Cortex of kidney (tissue), 1 donor: Measurements from ENCODE around the gene CSPG4.
"Not testable (repeated sequence)": the region's sequence is repeated elsewhere in the genome, so short reads cannot be mapped to it uniquely, and the experiment has no call there.

Source experiments
- DNase-seq: peaks from one replicate; lab custom pipeline; 2025; lab: John Stamatoyannopoulos, UW

Gene CSPG4

DNA sequence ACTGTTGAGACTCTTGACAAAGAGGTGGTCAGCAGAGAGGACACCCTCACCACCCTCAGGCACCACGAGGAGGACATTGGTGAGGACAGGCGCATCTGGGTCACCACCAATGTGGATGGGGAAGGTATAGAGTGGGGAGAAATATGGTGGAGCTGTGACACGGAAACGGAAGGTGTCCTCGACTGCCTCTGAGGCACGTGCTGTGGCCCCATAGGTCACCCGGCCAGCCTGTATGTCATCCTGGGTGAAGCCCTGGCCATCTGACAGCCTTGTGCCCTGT lies 24.4 kb downstream of the CSPG4 start:
- no peak for DNase-seq

DNA sequence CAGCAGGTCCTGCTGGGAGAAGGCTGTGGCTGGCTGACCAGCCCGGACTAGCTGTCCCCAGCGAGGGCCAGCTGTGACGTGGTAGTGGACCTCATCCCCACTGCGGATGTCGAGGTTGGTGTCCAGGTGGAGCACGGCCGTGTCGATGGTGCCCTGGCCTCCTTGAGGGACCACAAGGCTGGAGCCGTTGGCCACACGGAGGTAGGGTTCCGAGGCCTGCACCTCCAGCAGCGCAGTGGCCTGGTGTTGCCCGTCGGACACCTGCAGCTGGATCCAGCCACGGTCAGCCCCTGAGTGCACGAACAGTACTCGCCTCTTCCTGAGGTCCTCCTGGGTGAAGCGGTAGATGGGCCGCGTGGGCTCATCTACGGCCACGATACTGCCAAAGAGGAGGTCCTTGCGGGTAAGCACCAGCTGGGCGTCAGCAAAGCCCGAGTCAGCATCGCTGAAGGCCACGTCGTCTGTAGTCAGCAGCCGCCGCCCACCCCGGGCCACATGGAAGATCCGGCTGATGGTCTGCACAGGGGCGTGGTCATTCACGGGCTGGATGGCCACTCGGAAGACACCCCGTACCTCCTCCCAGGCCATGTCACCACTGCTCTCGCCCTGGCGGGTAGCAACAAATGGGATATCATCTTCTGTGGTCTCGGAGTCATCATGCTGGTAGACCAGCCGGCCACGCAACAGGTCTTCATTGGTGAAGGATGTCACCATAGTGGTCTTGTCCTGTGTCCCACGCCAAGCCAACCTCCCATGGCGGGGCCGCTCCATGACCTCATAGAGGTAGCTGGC lies 25.0 kb downstream of the CSPG4 start:
- DNase-seq = no peak

DNA sequence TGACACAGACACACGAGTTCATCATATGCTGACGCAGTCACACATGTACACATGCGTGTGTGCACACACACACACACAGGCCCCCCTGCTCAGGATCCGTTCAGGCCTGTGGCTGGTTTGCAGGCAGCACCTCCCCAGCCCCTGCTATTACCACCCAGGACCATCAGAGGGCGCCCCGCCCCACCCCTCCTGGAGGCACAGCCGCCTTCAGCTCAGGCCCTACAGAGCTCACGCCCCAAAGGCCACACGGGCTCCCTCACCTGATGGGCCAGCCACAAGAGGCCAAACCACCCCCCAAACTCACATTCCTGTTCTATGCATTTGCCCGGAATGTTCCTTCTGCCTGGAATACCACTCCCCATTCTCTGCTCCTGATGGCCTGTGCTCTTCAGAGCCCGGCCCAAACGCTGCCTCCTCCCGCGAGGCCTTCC lies 26.4 kb downstream of the CSPG4 start:
- DNase-seq = not testable (repeated sequence)

DNA sequence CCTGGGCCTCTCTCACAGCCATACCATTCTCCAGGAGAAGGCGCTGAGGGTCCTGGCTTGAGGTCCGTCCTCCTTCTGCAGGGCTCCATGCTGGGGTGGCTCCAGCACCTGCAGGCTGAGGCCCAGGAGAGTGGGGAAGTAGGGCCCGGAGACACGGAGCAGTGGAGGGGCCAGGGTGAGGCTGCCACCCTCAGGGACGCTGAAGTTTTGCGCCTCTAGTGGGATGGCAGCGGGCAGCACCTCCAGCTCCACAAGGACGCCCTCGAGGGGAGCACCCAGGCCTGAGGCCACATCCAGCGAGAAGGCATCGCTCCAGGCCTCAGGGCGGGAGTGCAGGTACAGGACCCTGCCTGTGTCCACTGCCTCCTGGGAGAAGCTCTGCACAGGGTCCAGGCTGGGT lies 27.5 kb downstream of the CSPG4 start:
- DNase-seq = no peak

DNA sequence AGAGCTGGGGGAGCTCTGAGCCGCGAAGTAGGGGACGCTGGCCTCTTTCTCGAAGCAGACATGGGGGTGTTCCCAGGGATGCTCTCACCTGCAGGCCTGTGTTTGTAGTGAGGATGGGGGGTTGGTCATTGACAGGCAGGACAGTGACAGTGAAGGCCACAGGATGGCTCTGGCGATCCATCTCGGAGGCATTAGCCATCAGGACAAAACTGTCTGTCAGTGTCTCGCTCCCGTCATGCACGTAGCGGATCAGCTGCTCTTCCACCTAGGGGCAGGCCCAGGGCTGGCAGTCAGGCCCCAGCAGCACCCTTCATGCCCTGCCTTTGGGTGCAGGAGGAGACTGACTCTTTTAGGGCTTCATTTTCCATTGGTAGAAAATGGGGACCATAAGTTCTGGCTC lies 28.0 kb downstream of the CSPG4 start:
- no peak for DNase-seq

DNA sequence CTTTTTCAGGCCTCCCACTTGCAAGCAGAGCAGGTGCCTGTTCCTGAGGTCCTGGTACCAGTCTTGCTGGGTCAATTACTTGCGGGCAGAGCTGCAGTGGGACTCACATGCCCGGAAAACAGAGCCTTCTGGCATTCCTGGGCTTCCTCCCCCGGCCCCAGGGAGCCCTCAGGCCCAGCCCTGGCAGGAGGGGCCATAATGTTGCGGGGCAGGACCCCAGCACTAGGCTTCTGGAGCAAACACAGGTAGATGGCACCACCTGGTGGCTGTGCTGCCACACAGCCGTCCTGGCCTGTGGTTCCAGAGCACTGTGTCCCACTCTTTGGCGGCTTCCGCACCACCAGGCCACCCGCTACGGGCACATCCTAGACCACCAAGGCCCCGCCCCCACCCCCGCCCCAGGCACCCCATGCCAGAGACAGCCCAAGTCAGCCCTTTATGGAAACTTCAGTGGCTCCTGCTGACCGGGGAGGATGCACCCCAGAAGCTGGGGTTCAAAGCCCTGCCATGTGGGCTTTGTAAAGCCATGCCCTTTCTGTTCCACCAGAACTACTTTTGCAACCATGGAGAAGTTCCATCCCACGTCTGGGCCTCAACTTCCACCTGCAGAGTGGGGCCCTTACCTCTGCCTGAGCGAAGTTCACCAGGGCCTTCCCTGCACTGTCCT lies 28.9 kb downstream of the CSPG4 start:
- DNase-seq = not testable (repeated sequence)

DNA sequence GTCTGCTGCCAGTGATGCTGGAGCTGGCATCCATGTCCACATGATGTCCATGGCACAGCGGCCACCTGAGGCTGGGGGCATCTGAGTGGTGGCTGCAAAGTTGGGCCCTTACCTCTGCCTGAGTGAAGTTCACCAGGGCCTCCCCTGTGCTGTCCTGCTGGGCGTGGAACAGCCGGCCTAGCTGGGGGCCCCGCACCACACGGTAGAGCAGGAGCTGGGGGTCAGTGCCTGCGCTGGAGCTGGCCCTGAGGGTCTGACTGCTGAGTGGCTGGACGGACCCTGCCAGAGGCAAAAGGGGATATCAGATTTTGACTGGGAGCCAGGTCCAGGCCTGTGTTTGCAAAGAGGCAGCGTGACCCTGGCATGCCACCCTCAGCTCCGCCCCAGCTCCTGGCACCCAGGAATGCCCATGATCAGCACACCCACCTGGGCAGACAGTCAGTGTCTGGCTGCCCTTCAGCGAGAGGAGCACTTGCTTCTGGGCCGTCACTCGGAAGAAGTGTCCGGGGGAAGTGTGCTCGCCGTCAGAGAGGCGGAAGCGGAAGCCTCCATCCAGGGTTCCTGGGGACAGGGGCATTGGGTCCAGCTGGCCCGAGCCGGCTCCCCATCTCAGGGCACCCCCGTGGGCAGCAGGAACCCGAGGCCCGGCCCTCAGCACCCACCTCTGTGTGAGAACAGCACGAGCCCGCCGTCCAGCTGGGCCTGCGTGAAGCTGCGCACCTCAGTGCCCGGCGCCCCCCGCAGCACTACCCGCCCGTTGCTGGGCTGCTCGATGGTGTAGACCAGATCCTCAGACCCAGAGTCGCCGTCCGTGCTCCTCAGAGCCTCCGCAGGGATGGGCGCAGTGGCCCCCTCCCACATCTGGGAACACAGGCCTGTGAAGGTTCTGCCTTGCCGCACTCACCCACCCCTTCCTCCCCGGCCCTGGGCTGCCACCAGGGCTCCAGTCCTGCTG lies 30.2 kb downstream of the CSPG4 start:
- DNase-seq = no peak

DNA sequence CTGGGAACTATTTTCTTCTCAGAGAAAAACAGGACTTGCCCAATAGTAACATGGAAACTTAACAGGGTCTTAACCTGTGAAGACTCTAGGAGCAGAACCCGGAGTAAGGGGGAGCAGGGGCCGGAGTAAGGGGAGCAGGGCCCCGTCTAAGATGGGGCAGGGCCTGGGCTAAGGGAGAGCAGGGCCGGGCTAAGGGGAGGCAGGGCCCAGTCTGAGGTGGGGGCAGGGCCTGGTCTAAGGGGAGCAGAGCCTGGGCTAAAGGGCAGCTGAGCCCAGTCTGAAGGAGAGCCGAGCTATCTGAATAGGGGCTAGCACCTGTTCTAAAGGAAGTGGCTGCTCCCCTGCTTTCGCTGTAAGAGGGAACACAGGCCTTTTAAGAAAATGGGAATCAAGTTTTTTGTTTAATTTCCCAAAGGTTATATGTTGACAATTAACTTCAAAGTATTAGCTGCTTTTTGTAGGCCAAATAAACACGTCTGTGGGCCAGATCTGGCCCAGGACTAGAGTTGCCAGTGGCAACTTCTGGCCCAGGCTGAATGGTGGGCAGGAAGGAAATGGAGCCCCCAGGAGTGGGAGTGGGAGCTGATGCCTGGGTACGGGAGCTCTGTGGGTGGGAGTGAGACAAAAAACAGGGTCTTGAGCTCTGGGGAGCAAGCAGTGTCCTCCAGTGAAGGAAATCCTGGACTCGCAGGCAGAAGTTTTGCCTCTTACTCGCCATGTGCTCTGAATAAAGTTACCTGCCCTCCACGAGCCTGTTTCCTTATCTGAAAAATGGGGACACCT lies 32.5 kb downstream of the CSPG4 start:
- no peak for DNase-seq

DNA sequence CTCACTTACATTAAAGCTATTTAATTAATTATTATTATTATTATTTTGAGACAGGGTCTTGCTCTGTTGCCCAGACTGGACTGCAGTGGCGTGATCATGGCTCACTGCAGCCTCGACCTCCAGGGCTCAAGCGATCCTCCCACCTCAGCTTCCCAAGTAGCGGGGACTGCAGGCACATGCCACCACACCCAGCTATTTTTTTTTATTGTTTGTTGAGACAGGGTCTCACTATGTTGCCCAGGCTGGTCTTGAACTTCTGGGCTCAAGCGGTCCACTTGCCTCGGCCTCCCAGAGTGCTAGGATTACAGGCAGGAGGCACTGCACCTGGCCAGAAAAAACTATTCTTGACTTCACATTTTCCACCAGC lies 34.3 kb downstream of the CSPG4 start:
- DNase-seq = not testable (repeated sequence)

DNA sequence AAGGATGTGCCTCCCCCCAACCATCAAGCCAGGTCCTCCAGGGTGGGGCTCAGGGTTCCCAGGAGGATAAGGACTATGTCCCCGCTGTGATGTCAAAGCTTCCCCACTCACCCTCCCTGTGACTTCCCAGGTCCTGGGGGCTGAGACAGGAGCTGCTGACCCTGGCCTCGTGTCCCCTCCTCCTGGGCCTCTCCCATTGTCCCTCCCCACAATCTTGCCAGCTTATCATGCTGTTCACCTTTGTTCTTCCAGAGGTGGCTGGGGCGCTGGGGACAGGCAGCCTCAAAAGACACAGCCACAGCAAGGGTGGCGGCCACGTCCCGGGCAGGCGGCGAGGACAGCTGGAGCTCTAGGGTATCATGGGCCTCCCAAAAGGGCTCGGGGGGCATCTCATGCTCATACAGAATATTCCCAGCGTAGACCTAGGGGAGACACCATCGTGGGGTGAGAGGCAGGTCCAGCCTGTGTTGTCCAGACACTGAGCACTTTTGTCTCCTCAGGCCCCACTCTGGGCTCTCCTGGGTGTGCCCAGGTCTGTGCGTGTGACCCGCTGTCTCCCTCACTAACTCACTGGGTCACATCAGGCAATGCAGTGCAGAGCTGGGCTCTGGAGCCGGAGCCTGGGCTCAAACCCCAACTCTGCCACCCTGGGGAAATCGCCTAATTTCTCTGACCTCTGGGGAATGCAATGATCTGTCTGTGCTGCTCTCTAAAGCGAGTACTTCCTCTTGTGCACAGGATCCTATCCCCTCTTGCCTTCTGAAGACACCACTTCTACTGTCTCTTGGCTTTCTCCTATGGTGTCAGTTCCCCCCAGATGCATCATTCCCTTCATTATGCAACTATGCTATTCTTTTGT lies 35.0 kb downstream of the CSPG4 start:
- no peak for DNase-seq

DNA sequence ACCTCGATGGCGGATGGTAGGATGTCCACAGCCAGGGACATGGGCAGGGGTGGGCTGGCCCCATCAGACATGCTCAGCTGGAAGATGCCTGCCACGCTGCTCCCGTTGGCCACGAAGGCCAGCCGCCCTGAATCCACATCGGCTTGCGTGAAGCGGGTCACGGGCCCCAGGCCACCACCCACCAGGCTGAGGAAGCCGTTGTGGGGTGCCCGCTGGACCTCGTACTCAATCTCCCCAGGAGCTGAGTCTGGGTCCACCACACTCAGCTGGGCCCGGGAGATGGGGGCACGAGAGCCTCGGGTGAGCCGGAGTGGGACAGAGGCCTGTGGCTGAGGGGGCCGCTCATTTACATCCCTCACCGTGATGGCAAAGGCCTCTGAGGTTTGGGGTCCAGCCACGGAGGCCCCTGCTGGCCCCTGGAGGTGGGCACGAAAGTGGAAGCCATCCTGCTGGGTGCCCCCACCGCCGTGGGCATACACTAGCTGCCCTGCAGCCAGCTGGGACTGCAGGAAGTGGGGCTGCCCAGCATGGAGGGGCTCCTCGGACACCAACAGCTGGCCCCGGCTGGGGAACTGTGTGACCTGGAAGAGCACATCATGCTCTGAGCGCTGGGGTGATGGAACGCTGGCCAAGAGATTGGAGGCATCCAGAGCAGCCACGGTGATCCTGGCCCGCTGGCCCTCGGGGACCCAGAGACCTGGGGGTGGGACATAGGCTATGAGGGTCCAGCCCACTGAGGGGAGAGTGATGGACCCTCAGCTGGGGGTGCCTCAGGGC lies 35.8 kb downstream of the CSPG4 start:
- no peak for DNase-seq

DNA sequence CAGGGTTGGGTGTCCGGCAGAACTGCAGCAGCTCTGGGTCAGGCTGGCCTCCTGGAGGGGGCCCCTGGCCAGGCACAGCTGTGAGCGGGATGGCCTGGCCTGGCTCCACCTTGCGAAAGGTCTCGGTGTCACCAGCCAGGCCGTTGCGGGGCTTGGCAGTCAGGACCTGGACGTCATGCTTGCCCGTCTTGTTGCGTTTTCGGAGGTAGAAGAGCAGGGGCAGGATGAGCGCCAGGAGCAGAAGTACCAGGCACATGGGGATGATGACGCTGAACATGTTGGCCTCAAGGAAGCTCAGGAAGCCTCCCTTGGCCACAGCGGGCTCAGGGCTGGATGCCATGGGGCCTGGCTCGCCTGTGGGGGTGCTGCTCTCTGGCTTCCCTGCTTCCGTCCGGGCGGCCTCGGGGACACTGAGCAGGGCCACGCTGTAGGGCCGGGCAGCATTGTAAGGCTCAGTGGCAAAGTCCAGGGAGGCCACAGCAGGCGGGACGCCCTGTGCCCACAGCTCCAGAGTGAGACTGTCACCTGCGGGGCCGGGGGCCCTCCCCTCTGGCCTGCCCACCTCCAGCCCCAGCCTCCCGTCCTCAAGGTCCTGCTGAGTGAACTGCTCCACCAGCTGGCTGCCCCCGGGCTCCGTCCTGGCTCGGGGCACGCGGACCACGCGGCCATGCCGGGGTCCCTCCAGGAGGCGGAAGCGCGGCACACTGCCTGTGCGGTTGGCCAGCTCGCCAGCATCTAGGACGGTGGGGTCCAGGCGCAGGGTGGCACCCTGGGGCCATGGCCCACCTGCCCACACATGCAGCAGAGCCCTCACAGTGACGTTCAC lies 36.9 kb downstream of the CSPG4 start:
- no peak for DNase-seq

DNA sequence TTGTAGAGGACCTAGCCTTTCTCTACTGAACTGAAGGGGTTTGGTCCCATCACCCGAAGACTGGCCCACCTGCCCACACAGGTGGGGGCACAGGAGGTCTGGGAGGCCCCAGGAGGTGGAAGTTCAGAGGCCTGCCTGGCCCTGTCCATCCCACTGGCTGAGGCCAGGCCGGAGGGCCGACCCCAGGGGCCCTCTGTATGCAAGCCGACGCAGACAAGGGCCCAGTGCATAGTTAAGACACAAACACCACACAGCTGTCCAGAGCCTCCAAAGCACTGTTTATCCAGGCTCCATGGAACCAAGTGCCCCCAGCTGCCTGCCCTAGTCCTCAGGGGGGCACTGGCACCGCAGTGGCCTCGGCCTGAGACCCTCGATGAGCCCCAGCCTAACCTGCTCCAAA lies 38.3 kb downstream of the CSPG4 start:
- DNase-seq = no peak

DNA sequence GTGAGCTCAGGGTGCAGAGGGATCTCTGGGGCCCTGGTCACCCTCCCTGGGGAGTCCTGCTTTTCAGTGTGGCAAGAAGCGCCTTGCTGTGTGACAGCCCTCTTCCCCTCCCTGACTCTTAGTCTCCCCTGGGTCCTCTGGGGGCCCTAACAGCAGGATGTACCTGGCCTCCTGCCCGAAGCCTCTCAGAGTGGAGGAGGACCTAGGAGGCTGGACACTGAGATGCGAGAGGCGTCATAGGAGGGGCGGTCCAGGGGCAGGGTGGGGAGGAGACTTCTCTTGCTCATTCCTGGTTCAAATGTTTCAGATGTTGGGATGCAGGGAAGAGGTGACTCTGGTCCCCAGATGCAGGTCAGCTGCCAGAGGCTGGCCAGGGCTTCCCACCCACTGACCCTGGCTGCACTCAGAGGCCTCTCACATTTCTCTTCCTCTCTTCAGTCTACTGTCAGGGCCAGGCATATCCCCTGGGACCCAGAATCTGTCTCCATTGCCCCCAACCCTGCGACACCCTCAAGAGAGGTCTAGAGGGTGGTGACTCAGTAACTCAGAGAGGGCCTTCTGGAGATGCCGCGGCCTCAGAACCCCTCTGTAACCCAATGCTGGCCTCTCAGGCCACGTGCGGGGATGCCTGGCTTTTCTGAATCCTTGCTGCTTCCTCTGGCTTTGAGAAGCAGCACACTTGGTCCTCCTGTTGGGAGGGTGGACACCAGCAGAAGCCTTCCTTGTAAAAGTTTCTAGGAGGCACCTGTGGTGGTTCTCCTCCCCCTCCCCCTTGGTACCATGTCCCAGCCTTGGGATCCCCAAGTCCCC lies 39.0 kb downstream of the CSPG4 start:
- no peak for DNase-seq

DNA sequence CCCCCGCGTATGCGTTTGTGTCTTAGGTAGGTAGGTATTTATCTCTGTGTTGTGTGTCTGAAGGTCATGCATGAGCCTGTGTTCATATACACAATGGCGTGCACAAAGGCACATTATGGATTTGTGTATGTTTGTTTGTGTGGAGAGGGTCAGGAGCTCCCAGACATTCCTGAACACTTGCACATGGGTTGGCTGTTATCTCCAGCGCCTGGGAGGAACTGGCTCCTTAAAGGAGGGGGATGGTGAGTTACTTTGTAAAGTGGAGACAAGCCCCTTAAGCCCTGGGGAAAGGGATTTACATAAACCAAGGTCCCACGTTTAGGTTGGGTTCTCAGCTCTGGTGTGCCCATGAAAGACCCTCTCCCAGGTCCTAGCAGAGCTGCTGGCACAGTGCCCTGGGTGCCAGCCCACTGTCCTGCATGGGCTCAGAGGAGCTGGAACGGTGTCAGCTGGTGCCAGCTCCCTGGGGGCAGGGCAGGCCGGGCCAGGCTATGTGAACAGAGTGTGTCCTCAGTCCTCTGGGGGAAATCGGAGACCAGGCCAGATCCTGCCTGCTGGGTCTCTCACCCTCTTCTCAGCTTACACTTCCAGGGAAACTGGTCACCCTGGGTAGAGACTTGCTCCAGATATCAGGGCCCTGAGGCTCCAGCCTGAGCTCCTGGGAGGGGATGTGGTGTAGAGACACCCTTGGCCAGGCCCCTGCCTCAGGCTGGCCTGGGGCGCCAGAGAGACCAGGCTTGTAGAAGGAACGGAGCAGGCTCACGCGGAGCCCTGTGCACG lies 39.8 kb downstream of the CSPG4 start:
- no peak for DNase-seq

DNA sequence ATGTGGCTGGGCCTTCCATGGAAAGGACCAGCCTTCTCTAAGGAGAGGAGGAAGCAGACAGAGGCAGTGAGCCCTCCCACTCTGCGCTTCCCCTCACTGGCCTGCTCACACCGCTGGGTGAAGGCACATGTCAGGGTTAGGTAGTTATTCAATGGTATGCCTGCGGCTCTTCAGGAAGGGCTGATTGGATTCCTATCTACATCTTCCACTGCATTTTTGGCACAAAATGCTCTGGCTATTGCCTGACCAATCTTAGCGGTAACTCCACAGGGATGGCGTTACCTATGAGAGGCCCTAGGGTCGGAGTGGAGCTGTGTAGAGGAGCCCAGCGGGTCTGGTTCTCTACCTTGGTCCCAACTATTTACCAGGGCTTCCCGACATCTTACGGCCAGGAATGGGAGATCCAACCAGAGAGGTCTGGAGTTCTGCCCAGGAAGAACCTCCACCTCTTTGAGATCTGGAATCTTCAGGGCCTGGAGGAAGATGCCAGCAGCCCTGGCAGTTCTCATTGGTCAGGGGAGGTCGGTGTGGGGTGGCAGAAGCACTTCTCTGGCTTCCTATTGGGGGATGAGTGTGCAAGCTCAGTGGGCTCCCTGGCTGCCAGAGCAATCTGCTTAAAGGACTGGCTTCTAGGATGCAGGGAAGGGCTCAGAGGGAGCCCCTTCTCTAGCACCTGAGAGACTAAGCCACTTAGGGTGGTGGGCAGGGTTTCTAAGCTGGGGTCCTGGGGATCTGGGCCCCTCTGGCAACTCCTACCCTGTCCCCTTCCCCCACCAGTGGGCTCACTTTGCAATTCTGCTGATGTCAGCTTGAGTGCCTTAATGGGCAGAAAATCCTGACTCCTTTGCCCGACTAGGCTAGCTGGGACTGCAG lies 40.7 kb downstream of the CSPG4 start:
- no peak for DNase-seq

DNA sequence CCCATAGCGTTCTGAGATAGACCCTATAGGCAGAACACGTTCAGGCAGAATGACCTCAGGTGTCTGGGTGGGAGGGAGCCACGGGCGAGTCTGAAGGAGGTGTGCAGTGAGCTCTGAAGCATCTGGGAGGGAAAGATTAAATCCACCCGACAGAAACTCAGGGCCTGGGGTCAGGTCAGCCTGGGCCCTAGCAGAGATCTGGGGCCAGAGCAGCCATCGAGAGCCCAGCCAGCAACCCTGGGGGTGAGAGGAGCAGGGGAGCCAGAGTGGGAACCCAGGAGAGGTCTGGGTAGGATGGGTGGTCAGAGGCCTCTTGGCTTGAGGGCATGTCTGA lies 42.8 kb downstream of the CSPG4 start:
- DNase-seq = no peak
